Transverse colon (tissue), 4 donors: Measurements from ENCODE around the gene ZDHHC9.

Experiments used
- EP300 ChIP-seq: sonication (generic); formaldehyde crosslinking; IDR thresholded peaks from one replicate; pipeline ENCODE4 v1.6.1; 2017; ENCODE audit warnings: antibody characterized with exemption, low read depth
- POLR2A ChIP-seq: fragments of 450-650 bp; IDR thresholded peaks from one replicate; pipeline ENCODE4 v1.6.1; 2016; ENCODE audit warnings: antibody characterized with exemption, mild to moderate bottlenecking, moderate library complexity
- POLR2AphosphoS5 ChIP-seq, 3 donors: sonication (generic); formaldehyde crosslinking; IDR thresholded peaks; one replicate each; pipeline ENCODE4 v1.6.1; 2016; ENCODE audit warnings: antibody characterized with exemption in 3 of 3
- TF ChIP-seq, protein P1 (sequence below), 5 experiments: fragments of 200-600 bp in 3 of 5; fragments of 450-650 bp in 2 of 5; sonication (generic) in 3 of 5; IDR thresholded peaks; 1 replicate in 2 of 5; 2 replicates in 3 of 5; pipeline ENCODE4 v1.5.1; 2016 to 2017; ENCODE audit warnings: antibody characterized with exemption in 5 of 5, inconsistent platforms in 3 of 5, mild to moderate bottlenecking in 2 of 5, moderate library complexity in 1 of 5

DNA sequence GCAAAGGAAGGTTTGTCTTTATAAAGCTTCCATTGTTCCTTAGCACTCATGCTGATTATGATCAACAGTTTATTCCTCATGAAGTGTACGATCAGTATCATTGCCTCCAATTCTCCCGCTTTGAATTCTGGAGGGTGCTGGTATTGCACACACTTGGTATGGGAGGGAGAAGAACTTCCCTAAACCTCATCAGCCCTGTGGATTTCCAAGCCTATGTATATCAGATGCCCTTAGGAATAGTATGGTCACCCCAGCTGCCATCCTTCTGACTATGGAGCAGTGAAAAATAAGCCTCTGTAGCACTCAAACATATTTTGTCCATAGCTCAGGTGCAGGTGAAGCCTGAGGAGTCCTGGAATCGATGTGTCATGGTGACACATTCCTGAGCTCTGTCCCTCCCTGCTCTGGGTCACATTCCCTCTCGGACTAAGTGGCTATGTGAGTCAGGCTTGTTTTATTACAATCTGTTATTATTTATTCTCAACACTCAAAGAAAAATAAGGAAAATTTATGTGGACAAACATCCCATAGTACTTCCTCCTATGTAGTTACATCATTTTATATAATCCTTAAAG, 2.0 kb upstream of the ZDHHC9 start:
- no peak for TF ChIP-seq EP300
- TF ChIP-seq, protein P1, sequence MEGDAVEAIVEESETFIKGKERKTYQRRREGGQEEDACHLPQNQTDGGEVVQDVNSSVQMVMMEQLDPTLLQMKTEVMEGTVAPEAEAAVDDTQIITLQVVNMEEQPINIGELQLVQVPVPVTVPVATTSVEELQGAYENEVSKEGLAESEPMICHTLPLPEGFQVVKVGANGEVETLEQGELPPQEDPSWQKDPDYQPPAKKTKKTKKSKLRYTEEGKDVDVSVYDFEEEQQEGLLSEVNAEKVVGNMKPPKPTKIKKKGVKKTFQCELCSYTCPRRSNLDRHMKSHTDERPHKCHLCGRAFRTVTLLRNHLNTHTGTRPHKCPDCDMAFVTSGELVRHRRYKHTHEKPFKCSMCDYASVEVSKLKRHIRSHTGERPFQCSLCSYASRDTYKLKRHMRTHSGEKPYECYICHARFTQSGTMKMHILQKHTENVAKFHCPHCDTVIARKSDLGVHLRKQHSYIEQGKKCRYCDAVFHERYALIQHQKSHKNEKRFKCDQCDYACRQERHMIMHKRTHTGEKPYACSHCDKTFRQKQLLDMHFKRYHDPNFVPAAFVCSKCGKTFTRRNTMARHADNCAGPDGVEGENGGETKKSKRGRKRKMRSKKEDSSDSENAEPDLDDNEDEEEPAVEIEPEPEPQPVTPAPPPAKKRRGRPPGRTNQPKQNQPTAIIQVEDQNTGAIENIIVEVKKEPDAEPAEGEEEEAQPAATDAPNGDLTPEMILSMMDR (IDR thresholded peaks at IDR 0.05) = no peak
- no peak for TF ChIP-seq POLR2A
- TF ChIP-seq POLR2AphosphoS5 (IDR thresholded peaks at IDR 0.05) = no peak
